Epithelial cell of esophagus (primary cell): Measurements from ENCODE around the gene SHB.

ENCODE experiments used
- DNase-seq: peaks from one replicate; pipeline ENCODE4 v3.0.0; 2010; ENCODE audit warnings: low read depth
- H3K4me3 ChIP-seq: 2 replicates; pipeline ENCODE4 v1.5.1; 2011; ENCODE audit warnings: mild to moderate bottlenecking, low read length, control low read depth
- TF ChIP-seq, protein P1 (sequence below): IDR thresholded peaks from 2 replicates; pipeline ENCODE4 v1.5.1; 2011; ENCODE audit warnings: low read depth, mild to moderate bottlenecking, low read length, control low read depth, inconsistent platforms; ENCODE audit not compliant: insufficient read depth; ENCODE audit errors: missing control alignments

The SHB gene

GRCh38 chr9:38068701-38069628 is at the start of gene SHB:
Gene SHB, minus strand, starts transcription at chr9:38069227. Its CDS starts 582 bp downstream, at chr9:38068645.
- H3K4me3 ChIP-seq = peak within 1 kb of the TSS; percentile 67
- peak; percentile 69 for DNase-seq
- TF ChIP-seq, protein P1, sequence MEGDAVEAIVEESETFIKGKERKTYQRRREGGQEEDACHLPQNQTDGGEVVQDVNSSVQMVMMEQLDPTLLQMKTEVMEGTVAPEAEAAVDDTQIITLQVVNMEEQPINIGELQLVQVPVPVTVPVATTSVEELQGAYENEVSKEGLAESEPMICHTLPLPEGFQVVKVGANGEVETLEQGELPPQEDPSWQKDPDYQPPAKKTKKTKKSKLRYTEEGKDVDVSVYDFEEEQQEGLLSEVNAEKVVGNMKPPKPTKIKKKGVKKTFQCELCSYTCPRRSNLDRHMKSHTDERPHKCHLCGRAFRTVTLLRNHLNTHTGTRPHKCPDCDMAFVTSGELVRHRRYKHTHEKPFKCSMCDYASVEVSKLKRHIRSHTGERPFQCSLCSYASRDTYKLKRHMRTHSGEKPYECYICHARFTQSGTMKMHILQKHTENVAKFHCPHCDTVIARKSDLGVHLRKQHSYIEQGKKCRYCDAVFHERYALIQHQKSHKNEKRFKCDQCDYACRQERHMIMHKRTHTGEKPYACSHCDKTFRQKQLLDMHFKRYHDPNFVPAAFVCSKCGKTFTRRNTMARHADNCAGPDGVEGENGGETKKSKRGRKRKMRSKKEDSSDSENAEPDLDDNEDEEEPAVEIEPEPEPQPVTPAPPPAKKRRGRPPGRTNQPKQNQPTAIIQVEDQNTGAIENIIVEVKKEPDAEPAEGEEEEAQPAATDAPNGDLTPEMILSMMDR = peak; percentile 36

DNA sequence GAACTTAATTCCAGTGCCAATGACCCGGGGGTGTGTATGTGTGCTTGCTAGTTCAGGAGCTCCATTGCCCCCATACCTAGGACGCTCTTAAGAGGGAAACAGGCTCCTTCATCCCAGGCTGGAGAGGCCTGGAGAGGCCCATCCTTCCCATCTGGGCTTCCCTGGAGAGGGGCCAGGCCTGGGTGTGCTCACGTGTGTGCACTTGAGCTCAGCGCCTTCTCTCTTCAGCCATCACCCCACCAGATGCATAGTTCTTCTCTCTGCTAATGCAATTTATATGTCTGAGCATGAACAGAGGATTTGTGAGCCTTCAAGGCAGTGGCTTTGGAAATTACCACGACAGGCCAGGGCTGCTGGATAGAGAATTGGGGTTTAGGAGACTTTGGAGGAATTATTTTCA is 48.6 kb upstream of the SHB start:
- TF ChIP-seq, protein P1 = no peak
- no peak overlapping the region for H3K4me3 ChIP-seq
- no peak for DNase-seq

- DNase-seq = no peak
- no peak overlapping the region for H3K4me3 ChIP-seq
- TF ChIP-seq, protein P1 = no peak
Measured at GRCh38 chr9:38114905-38115304, 45.9 kb upstream of the SHB start.

DNA sequence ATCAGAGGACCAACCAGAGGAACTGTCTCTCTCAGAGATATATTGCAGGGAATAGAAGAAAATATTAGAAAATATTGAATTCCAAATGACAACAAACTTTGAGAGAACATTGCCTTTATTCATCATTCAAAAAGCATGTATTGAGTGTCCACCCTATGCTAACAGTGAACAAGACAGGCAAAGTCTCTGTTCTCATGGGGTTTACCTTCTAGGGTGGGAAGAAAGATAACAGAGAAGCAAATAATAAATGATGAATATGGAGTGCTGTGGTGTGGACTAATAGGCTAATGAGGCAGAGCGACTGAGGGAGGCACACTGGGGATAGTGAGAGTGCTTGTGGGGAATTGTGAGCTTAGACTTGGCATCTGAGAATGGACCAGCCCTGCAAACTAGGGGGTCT is 43.4 kb upstream of the SHB start:
- DNase-seq = no peak
- TF ChIP-seq, protein P1 = no peak

GRCh38 chr9:38112049-38112448 is 43.0 kb upstream of the SHB start:
- DNase-seq = peak; percentile 51
- TF ChIP-seq, protein P1 = no peak
- no peak overlapping the region for H3K4me3 ChIP-seq

More for the DNA sequence above, 43.4 kb upstream of the SHB start:
- H3K4me3 ChIP-seq = no peak overlapping the region

- H3K4me3 ChIP-seq = no peak overlapping the region
- DNase-seq = no peak
- TF ChIP-seq, protein P1 = no peak
Measured at GRCh38 chr9:38110476-38110875, 41.4 kb upstream of the SHB start.
